HepG2 (cell line): ENCODE data around the gene MSI2. TPM values are rescaled to one million over a fixed set of nuclear protein-coding genes. Genes with fewer than 3 reads are reported as not detected.

Experiments
- BCLAF1 ChIP-seq: fragments of 450-650 bp; IDR thresholded peaks from 2 replicates; pipeline ENCODE4 v1.6.1; 2017; ENCODE audit warnings: mild to moderate bottlenecking
- CREBL2 ChIP-seq: sonication (generic); formaldehyde crosslinking; IDR thresholded peaks from 2 replicates; pipeline ENCODE4 v1.8.1; 2023; ENCODE audit warnings: missing genetic modification reagents, mild to moderate bottlenecking, borderline replicate concordance
- CTCF ChIP-seq: sonication (generic); formaldehyde crosslinking; IDR thresholded peaks from 2 replicates; pipeline ENCODE4 v1.5.0; 2020; ENCODE audit warnings: mild to moderate bottlenecking, missing genetic modification reagents, moderate library complexity
- EED ChIP-seq: sonication (generic); formaldehyde crosslinking; IDR thresholded peaks from 2 replicates; pipeline ENCODE4 v1.5.0; 2020; ENCODE audit warnings: mild to moderate bottlenecking, missing genetic modification reagents
- GATAD1 ChIP-seq: IDR thresholded peaks from 2 replicates; pipeline ENCODE4 v1.6.1; 2016; ENCODE audit warnings: missing genetic modification reagents, missing compliant biosample characterization
- MAFK ChIP-seq, 2 experiments: IDR thresholded peaks in 1 of 2; conservative IDR thresholded peaks in 1 of 2; 2 replicates each; pipeline ENCODE4 v1.6.1; 2011; ENCODE audit warnings: improper control_type of control experiment in 2 of 2, low read length in 2 of 2
- NKX3-1 ChIP-seq: sonication (generic); formaldehyde crosslinking; IDR thresholded peaks from 2 replicates; pipeline ENCODE4 v1.5.0; 2020; ENCODE audit warnings: missing genetic modification reagents
- RELA ChIP-seq: sonication (generic); formaldehyde crosslinking; IDR thresholded peaks from 2 replicates; pipeline ENCODE4 v1.4.0; 2020; ENCODE audit warnings: missing genetic modification reagents
- SRY ChIP-seq: sonication (generic); formaldehyde crosslinking; IDR thresholded peaks from 2 replicates; pipeline ENCODE4 v1.8.0; 2022; ENCODE audit warnings: mild to moderate bottlenecking, missing genetic modification reagents
- STAT6 ChIP-seq: sonication (generic); formaldehyde crosslinking; IDR thresholded peaks from 2 replicates; pipeline ENCODE4 v1.4.0; 2020; ENCODE audit warnings: missing genetic modification reagents, mild to moderate bottlenecking, borderline replicate concordance
- TOPORS ChIP-seq: sonication (generic); formaldehyde crosslinking; IDR thresholded peaks from 2 replicates; pipeline ENCODE4 v1.8.0; 2023; ENCODE audit warnings: mild to moderate bottlenecking, missing genetic modification reagents
- ZMAT3 ChIP-seq: sonication (generic); formaldehyde crosslinking; conservative IDR thresholded peaks from 2 replicates; pipeline ENCODE4 v1.7.0; 2021; ENCODE audit warnings: missing genetic modification reagents
- ZNF124 ChIP-seq: sonication (generic); formaldehyde crosslinking; IDR thresholded peaks from 2 replicates; pipeline ENCODE4 v1.4.0; 2020; ENCODE audit warnings: missing genetic modification reagents
- ZNF275 ChIP-seq: sonication (generic); formaldehyde crosslinking; IDR thresholded peaks from 2 replicates; pipeline ENCODE4 v1.8.0; 2022; ENCODE audit warnings: missing genetic modification reagents, mild to moderate bottlenecking, inconsistent platforms, borderline replicate concordance
- ZNF33B ChIP-seq: sonication (generic); formaldehyde crosslinking; IDR thresholded peaks from 2 replicates; pipeline ENCODE4 v1.5.1; 2020; ENCODE audit warnings: mild to moderate bottlenecking, missing genetic modification reagents
- ZNF460 ChIP-seq: sonication (generic); formaldehyde crosslinking; IDR thresholded peaks from 2 replicates; pipeline ENCODE4 v1.5.1; 2020; ENCODE audit warnings: missing genetic modification reagents, mild to moderate bottlenecking, borderline replicate concordance
- ZNF501 ChIP-seq: sonication (generic); formaldehyde crosslinking; IDR thresholded peaks from 2 replicates; pipeline ENCODE4 v1.5.1; 2020; ENCODE audit warnings: mild to moderate bottlenecking, moderate library complexity, missing genetic modification reagents
- polyA plus RNA-seq, 8 experiments: library from polyadenylated mRNA; depleted of rRNA in 3 of 8; stranded (reverse) in 7 of 8; unstranded in 1 of 8; fragments of >200 nt; fragmentation: Illumina TruSeq in 4 of 8; extraction: Trizol in 4 of 8; gene quantifications; 2 replicates each; pipeline versions ENCODE4 v1.2.1 to v1.2.3, GENCODE V29; 2011 to 2016; ENCODE audit warnings: low read depth in 4 of 8, missing spikeins in 1 of 8, mixed read lengths in 1 of 8; ENCODE audit not compliant: insufficient read depth in 1 of 8
- total RNA-seq, 5 experiments: library from RNA; depleted of rRNA; stranded (reverse); fragments of >200 nt; fragmentation: Illumina TruSeq; extraction: Trizol; gene quantifications; 2 replicates each; pipeline ENCODE4 v1.2.3, GENCODE V29; 2016; ENCODE audit warnings: low read depth in 1 of 5

MSI2 gene
- total and polyA plus RNA-seq, 2 of the 13 experiments (the other 11 are each of a cell fraction or from before 2014, with no cell fraction given) = 77.5 to 78.4 TPM

GRCh38 chr17:57413848-57414651 lies 157.7 kb downstream of the MSI2 start (continued):
- TF ChIP-seq STAT6 (CRISPR knock-in tag) (peak; percentile 93; the same call in 1 of the 2 replicates), ZNF460 (no peak; the same call in 1 of the 2 replicates), NKX3-1 (CRISPR knock-in tag) (no peak), BCLAF1 (no peak), CTCF (CRISPR knock-in tag) (no peak), GATAD1 (CRISPR knock-in tag) (peak; percentile 64), TOPORS (CRISPR knock-in tag) (0 out of 2 replicates have a peak, but pooled peaks have one; percentile 34), MAFK (conservative IDR thresholded peaks at IDR 0.05 in 1 of 2, IDR thresholded peaks at IDR 0.05 in 1 of 2; ENCODE audit: low read length in 2 of 2) (no peak), CREBL2 (CRISPR knock-in tag) (no peak), ZNF33B (CRISPR knock-in tag) (no peak), ZNF275 (no peak; the same call in 1 of the 2 replicates), SRY (CRISPR knock-in tag) (no peak), ZMAT3 (0 out of 2 replicates have a peak, but pooled peaks have one; percentile 84), RELA (0 out of 2 replicates have a peak, but pooled peaks have one; percentile 61), EED (CRISPR knock-in tag) (no peak), ZNF124 (CRISPR knock-in tag) (peak; percentile 93; the same call in 1 of the 2 replicates), ZNF501 (CRISPR knock-in tag) (peak; percentile 72)
